GM19193 (cell line): Measurements from ENCODE around the gene SEPHS1.

Experiments used
- POLR2A ChIP-seq: IDR thresholded peaks from 4 replicates; pipeline ENCODE4 v1.6.1; 2011; ENCODE audit not compliant: insufficient read depth, insufficient read length; ENCODE audit errors: extremely low read depth

Gene SEPHS1

DNA sequence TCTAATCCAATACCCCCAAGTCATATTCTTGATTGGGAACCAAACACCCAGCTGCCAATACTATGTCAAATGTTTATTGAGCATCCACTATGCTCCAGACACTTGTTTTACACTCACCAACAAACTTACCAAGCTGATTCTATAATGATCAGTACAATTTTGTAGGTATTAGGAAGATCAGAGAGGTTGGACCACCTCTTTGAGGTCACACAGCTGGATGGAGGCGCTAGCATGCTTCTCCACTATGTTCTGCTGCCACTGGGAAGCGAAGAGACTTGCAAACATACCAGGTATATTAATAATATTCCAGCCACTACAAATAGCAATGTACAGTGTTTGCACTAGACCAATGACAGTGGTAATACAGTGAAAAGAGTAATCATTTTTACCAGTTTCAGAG, 25.6 kb upstream of the SEPHS1 start:
- no peak for TF ChIP-seq POLR2A

DNA sequence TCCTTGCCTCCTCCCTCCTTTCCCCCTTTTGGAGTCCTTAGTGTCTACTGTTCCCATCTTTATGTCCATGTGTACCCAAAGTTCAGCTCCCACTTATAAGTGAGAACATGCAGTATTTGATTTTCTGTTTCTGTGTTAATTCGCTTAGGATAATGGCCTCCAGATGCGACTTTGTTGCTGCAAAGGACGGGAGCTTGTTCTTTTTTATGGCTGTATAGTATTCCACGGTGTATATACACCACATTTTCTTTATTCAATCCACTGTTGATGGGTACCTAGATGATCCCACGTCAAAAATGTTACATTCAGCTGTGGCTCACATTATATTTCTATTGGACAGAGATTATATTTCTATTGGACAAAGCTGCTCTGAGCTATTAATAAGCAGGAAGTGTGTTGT, 24.4 kb upstream of the SEPHS1 start:
- TF ChIP-seq POLR2A = no peak

- TF ChIP-seq POLR2A = no peak
Observed at GRCh38 chr10:13371897-13372470, 23.9 kb upstream of the SEPHS1 start.

- no peak for TF ChIP-seq POLR2A
Observed at GRCh38 chr10:13366891-13367290, 18.8 kb upstream of the SEPHS1 start.

DNA sequence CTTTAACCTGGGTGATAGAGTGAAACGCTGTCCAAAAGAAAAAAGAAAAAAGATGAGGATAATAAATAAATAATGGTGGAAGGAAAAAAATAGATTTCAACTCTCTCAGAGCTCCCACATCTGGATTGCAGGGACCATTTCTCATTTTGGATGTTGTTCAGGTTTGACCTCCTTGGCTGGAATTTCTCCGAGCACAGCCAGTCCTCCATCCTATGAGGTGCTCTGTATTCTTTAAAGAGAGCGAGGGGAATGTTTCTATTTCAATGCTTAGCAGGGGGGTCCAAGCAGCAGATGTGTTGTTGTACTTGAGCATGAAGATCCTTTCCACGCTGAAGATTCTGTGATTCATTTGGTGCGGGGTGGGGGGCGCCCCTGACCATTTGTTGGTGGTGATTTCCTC, 17.7 kb upstream of the SEPHS1 start:
- TF ChIP-seq POLR2A = no peak

DNA sequence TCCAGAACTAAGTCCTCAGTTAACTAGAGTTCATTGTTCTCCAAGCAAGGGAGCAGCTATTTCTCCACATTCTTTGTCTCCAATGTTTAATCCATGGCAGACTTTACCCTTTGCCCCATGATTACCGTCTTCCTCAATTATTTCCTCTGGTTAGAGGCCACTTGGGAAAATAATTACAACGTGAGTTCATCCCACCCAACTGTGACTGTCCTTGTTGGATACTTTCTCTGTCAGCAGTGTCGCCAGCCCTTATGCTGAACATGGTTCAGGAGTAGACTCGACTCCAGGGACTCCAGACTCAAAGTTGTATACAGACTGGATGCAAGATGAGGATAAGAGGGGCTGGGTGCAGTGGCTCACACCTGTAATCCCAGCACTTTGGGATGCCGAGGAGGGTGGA, 17.1 kb upstream of the SEPHS1 start:
- no peak for TF ChIP-seq POLR2A

DNA sequence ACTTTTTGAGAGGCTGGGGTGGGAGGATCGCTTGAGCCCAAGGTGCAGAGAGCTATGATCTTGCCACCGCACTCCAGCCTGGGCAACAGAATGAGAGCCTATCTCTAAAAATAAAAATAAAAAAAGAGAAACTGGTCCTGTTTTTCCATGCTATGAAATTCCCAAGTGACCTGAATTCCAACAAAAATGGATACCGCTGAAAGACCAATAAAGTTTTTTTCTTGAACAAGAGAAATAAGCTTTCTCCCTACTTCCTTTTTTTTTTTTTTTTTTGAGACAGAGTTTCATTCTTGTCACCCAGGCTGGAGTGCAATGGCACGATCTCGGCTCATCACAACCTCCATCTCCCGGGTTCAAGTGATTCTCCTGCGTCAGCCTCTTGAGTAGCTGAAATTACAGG, 12.5 kb upstream of the SEPHS1 start:
- no peak for TF ChIP-seq POLR2A

DNA sequence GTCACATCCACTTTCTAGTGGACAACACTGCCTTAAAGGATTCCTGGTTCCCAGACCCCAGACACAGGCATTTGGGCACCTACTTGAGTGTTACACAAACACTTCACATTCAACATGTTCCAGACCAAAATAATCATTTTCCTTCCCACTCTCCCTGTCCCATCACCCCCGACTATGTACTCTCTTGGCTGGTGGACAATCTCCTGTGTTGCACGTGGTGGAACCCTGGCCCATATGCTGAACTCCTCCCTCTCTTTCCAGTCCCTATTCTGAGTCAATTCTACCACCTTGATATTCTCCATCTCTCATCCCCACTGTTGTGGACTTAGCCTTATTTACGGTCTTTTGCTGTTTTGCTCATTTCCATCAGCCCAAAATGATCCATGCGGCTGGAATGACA, 8.3 kb upstream of the SEPHS1 start:
- TF ChIP-seq POLR2A = no peak

DNA sequence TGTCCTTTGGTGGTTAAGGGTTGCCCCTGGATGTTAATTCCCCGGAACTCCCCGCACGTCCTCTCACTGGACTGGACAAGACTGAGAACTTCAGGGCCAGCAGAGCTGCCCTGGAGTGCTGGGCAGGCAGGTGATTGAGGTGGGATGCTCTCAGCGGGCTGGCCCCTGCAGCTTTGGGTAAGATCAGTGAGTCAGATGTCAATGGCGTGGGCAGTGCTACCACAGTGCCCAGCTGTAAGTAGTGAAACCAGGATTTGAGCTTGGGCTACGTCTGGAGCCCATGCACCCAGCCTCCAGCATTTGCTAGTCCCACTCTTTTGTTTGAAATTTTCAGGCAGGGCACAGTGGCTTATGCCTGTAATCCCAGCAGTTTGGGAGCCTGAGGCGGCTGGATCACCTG, 6.7 kb upstream of the SEPHS1 start:
- TF ChIP-seq POLR2A = no peak

DNA sequence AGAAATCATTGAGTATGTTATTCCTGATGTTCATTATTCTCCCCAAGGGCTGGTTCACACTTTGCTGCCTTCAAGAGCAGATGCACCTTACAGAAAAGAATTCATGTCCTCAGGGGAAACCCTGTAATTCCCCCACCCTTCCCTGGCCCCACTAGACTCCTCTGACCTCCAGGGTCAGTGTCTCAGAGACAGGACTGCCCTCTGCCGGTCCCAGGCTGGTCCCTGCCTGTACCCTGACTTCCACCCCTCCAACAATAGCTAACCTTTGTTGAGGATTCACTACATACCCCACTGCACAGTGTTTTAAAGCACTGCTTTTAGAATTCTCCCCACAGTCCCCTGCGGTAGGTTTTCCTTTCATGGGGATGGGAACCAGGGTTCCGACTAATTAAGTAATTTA, 4.4 kb upstream of the SEPHS1 start:
- TF ChIP-seq POLR2A = no peak

DNA sequence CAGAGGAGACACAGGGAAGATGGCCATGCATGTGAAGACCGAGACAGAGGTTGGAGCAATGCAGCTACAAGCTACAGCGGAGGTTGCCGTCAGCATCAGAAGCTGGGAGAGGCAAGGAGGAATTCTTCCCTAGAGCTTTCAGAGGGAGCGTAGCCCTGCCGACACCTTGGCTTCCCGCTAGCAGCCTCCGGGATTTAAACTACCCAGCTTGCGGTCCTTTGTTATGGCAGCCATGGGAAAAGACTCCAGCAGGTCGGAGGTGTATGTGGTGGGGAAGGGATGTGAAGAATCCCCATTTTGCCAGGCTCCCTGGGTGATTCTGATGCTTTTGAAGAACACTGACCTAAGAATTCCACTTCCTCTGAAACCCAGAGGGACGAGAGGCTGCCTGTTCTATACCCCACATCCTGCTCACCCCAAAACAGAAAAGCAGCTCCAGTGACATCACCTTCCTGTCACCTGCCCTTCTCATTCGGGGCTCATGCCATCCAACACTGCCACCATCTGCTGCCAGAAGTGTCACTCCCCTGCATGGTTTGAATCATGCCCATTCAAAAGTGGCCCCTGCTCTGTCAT, 3.3 kb upstream of the SEPHS1 start:
- TF ChIP-seq POLR2A = no peak

- TF ChIP-seq POLR2A = no peak
Observed at GRCh38 chr10:13349463-13350274, 1.6 kb upstream of the SEPHS1 start.

GRCh38 chr10:13347500-13348156, 465 bp downstream of the SEPHS1 start:
- TF ChIP-seq POLR2A = no peak

DNA sequence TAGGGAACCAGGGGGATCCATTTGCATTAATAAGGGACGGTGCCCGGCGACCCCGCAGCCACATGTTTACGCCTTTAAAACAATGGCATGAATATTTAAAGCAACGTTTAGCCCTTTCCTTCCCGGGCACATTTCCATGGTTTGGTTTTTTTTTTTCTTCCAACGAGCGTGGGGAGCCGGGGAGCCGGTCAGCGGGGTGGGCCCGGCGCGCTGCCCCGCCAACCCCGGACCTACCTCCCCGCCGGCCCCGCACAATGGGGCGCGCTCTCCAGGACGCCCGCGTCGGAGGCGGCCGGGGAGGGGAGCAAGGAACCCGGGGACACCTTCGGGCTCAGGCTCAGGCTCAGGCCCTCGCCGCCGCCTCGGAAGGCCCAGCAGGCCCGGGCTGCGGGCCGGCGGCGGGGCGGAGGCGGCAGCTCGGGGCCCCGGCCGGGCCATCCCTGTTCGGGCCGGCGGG, 1.0 kb downstream of the SEPHS1 start:
- no peak for TF ChIP-seq POLR2A

DNA sequence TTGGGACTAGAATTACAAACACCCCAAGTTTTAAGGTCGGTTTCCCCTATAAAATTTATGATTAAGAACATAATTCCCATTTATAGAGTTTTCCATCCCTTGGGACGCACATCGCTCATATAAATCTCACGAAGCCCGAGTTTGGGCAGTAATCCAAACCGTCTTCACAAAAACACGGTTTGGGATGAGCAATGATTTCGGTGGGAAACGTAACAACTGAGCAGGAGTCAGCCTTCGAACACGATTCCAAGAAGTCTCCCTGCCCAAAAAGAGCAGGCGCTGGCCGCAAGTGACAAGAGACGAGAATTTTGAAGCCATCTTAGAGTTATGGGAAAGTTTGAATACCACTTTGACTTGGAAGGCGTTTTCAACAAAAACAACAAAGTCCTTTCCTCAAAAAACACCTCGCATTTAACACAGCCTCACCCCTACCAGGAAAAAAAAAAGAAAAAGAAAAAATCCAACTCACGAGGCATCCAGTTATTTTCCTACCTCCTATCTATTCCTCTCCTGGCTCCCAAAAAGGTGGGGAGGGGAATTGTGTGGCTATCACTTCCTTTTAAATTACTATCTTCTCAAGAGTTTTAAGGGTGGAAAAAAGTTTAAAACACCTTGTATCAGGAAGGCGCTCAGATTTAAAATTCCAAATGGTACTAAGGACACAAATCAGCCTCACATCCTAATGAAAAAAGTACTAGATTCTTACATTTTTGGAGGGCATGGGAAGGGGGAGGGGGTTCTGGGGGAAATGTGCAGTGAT, 1.6 kb downstream of the SEPHS1 start:
- no peak for TF ChIP-seq POLR2A
